Cardiac fibroblast (primary cell): ENCODE data around the gene HOXB6.

Source experiments
- DNase-seq, 2 donors: peaks; one replicate each; pipeline versions ENCODE4 v3.0.0 to v3.0.0-alpha.2; 2010; ENCODE audit warnings: low read depth in 2 of 2
- H3K4me3 ChIP-seq, 2 donors: replicated peaks in 1 of 2; 1 replicate in 1 of 2; 2 replicates in 1 of 2; pipeline ENCODE4 v1.5.1; 2011; ENCODE audit warnings: low read depth in 2 of 2, low read length in 2 of 2, mild to moderate bottlenecking in 2 of 2, moderate library complexity in 1 of 2
- CTCF ChIP-seq: IDR thresholded peaks from one replicate; pipeline ENCODE4 v1.5.1; 2011; ENCODE audit warnings: low read depth, mild to moderate bottlenecking, low read length, inconsistent platforms

Gene HOXB6

DNA sequence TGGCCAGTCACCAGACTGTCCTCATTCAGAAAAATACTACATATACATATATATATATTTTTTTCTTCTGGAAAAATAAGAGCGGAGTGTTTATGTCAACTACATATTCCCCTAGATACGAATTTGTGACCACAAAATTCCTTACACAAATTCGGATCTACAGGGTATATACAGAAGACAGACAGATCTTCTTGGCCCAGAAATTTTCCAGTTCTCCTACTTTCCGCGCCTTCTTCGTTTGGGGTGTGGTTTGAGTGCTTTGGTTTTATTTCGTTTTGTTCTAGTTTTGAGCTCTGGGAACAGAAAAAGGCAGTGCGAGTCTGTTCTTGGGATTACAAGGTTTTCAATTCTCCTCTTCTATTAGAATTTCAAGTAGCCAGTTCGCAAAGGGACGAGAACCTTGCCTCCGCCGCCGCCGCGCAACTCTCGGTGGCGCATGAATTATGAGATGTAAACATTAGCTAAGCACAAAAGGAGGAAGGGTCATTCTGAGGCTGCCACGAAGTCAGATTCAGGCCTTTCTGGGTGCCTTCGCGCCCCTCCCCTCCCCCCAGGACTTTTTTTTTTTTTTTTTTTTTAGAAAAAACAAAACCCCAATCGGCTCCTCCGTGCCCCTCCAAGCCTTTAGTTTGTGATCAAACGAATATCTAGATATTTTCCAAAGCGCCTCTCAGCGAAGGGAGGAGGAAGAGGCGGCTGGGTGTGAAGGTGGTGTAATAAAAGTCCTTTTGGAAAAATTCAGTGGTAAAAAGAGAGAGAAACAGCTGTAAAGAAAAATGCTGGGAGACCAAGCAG lies 24.8 kb downstream of the HOXB6 start:
- TF ChIP-seq CTCF = no peak
- H3K4me3 ChIP-seq = no peak overlapping the region
- DNase-seq = no peak

DNA sequence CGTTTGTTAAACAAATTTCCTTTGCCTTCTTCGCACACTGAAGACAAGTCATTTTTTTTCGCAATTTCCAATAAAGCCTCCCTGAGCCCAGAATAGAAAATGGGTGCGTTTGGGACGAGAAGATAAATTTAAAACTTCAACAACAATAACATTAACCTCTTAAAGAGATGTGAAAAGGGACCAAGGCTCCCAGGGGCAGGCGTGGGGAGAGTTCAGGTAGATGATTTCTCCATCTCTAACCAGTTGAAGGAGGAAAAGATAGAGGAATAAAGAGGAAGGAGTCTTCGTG lies 25.4 kb downstream of the HOXB6 start:
- DNase-seq = no peak
- H3K4me3 ChIP-seq = no peak overlapping the region
- TF ChIP-seq CTCF = no peak

GRCh38 chr17:48578616-48579470 lies 25.9 kb downstream of the HOXB6 start:
- no peak for TF ChIP-seq CTCF
- no peak for DNase-seq
- peak overlapping the region; percentile 28 to 57 for H3K4me3 ChIP-seq

DNA sequence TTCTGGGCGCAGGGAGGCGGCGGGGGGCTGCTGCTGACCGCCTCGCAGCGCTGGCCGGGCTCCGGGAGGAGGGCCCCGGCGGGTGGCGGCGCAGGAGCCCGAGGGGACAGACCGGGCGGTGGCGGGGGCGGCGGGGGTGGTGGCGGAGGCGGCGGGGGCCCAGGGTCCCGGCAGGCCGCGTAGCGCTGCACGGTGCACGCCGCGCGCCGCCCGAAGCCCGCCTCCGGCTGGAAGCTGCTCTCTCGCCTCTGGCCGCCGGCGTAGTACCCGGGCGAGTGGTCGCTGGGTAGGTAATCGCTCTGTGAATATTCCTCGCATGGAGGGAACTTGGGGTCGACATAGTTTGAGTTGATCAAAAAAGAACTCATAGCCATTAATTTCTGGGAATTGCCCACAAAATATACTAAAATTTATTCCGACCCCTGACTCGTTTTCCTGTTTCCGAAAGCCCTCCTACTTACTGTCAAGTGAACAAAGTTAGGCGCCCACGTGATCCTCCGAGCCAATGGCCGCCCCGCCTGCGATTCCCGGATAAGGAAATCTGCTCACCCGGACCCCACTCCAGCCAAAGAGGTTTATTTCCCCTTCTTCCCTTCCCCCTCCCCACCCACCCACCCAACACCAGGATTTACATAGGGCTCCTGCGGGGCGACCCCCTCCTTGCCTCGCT lies 26.7 kb downstream of the HOXB6 start, which contains the start of gene HOXB4:
TSS of gene HOXB4 (minus strand) at position 405 of the 670 bp plus-strand sequence. CDS start at position 374, 31 bp downstream.
- DNase-seq = peak; percentile 46 to 60
- TF ChIP-seq CTCF = no peak
- peak within 1 kb of the TSS; percentile 28 to 57 for H3K4me3 ChIP-seq

DNA sequence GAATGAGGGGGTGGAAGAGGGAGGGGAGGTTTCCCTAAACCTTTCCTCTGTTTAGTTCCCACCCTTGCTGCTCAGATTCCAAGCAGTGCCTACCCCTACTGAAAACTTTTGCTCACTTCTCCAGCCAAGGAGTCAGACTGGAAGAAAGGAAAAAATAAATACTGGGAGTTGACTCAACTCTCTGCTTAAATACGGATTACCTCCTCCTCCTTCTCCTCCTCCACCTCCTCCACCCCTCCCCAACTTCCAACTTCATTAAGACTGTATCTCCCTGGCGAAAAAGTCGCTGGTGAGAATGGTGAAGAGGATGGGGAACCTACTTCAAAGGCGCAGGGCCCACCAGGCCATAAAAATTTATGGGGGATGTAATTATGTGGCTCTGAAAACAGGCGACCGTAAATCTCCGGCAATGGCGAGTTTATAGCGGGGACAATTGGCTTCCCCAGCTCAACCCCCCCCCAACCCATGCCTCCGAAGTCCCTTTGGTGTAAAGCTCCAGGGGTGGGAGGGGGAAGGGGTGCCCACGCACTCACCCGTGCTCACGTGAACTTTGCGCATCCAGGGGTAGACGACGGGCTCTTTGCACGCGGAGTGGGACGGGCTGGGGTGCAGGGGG lies 27.3 kb downstream of the HOXB6 start:
- DNase-seq = no peak
- peak overlapping the region; percentile 25 to 57 for H3K4me3 ChIP-seq
- no peak for TF ChIP-seq CTCF
